ENCODE measurements around the gene SCD5.
"Not testable (repeated sequence)": the region's sequence is repeated elsewhere in the genome, so short reads cannot be mapped to it uniquely, and the experiment has no call there.

The SCD5 gene

GRCh38 chr4:82798168-82799005 lies at the start of gene SCD5:
TSS of gene SCD5 (minus strand) at chr4:82798796. CDS start at chr4:82798537, 259 bp downstream.
- DNase-seq (ENCODE audit: low read depth): peak; percentile 37

GRCh38 chr4:82842593-82842992 lies 44.0 kb upstream of the SCD5 start:
- no peak for DNase-seq (ENCODE audit: low read depth)

- no peak for DNase-seq (ENCODE audit: low read depth)
Observed at GRCh38 chr4:82839624-82840023, 41.0 kb upstream of the SCD5 start.

GRCh38 chr4:82833696-82834313 lies 35.2 kb upstream of the SCD5 start:
- no peak for DNase-seq (ENCODE audit: low read depth)

GRCh38 chr4:82833060-82833459 lies 34.5 kb upstream of the SCD5 start:
- DNase-seq (ENCODE audit: low read depth): not testable (repeated sequence)

GRCh38 chr4:82825425-82825824 lies 26.8 kb upstream of the SCD5 start:
- DNase-seq (ENCODE audit: low read depth): no peak

- DNase-seq (ENCODE audit: low read depth): no peak
Observed at GRCh38 chr4:82823062-82823461, 24.5 kb upstream of the SCD5 start.

- no peak for DNase-seq (ENCODE audit: low read depth)
Observed at GRCh38 chr4:82820689-82821088, 22.1 kb upstream of the SCD5 start.

- DNase-seq (ENCODE audit: low read depth): no peak
Observed at GRCh38 chr4:82818664-82819662, 20.4 kb upstream of the SCD5 start.

- DNase-seq (ENCODE audit: low read depth): not testable (repeated sequence)
Observed at GRCh38 chr4:82816874-82817273, 18.3 kb upstream of the SCD5 start.

GRCh38 chr4:82814034-82814433 lies 15.4 kb upstream of the SCD5 start:
- DNase-seq (ENCODE audit: low read depth): no peak

GRCh38 chr4:82811838-82812341 lies 13.3 kb upstream of the SCD5 start:
- no peak for DNase-seq (ENCODE audit: low read depth)

GRCh38 chr4:82811392-82811791 lies 12.8 kb upstream of the SCD5 start:
- no peak for DNase-seq (ENCODE audit: low read depth)

- no peak for DNase-seq (ENCODE audit: low read depth)
Observed at GRCh38 chr4:82810176-82810575, 11.6 kb upstream of the SCD5 start.

GRCh38 chr4:82809619-82810018 lies 11.0 kb upstream of the SCD5 start:
- DNase-seq (ENCODE audit: low read depth): no peak

- no peak for DNase-seq (ENCODE audit: low read depth)
Observed at GRCh38 chr4:82803746-82804145, 5.2 kb upstream of the SCD5 start.

GRCh38 chr4:82802911-82803310 lies 4.3 kb upstream of the SCD5 start:
- no peak for DNase-seq (ENCODE audit: low read depth)

GRCh38 chr4:82801910-82802521 lies 3.4 kb upstream of the SCD5 start:
- no peak for DNase-seq (ENCODE audit: low read depth)

- no peak for DNase-seq (ENCODE audit: low read depth)
Observed at GRCh38 chr4:82799006-82799881, 648 bp upstream of the SCD5 start.

- no peak for DNase-seq (ENCODE audit: low read depth)
Observed at GRCh38 chr4:82797405-82798111, 1.0 kb downstream of the SCD5 start.

All from activated gamma-delta T cell treated with anti-CD3 and anti-CD28 coated beads, Interleukin-2, amount 50 U/mL, for 16 hours (primary cell).